Astrocyte of the cerebellum (primary cell): ENCODE data around the gene CBX1.

ENCODE experiments used
- DNase-seq: peaks from one replicate; pipeline ENCODE4 v3.0.0-alpha.2; 2011; ENCODE audit warnings: low read depth
- H3K4me3 ChIP-seq: 2 replicates; pipeline ENCODE4 v1.5.1; 2011; ENCODE audit warnings: mild to moderate bottlenecking, low read depth, low read length, moderate library complexity
- in situ Hi-C: cut with HindIII; loops from 2 replicates; pipeline ENCODE4 v1.10.0; 2017; ENCODE audit warnings: low sequenced_read_pairs
- TF ChIP-seq, protein P1 (sequence below): IDR thresholded peaks from 2 replicates; pipeline ENCODE4 v1.5.1; 2012; ENCODE audit warnings: low read length, low read depth, moderate library complexity, mild to moderate bottlenecking; ENCODE audit errors: missing control alignments

Gene CBX1

DNA sequence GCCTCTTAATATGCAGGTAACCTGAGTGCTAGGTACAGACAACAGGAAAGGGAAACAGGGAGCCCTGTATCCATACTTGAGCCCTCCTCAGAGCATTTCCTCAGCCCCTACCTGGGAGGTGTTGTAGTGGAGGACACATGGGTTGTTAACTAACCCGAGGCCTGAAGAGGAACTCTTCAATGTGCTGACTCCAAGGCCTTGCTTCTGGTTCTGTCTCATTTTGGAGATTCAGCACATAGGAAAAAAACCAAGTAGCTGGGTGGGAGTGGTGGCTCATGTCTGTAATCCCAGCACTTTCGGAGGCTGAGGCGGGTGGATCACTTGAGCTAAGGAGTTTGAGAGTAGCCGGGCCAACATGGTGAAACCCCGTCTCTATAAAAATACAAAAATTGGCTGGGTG is 31.1 kb upstream of the CBX1 start:
- no peak for DNase-seq
- in situ Hi-C loops = no loop called here
- H3K4me3 ChIP-seq = no peak overlapping the region
- TF ChIP-seq, protein P1, sequence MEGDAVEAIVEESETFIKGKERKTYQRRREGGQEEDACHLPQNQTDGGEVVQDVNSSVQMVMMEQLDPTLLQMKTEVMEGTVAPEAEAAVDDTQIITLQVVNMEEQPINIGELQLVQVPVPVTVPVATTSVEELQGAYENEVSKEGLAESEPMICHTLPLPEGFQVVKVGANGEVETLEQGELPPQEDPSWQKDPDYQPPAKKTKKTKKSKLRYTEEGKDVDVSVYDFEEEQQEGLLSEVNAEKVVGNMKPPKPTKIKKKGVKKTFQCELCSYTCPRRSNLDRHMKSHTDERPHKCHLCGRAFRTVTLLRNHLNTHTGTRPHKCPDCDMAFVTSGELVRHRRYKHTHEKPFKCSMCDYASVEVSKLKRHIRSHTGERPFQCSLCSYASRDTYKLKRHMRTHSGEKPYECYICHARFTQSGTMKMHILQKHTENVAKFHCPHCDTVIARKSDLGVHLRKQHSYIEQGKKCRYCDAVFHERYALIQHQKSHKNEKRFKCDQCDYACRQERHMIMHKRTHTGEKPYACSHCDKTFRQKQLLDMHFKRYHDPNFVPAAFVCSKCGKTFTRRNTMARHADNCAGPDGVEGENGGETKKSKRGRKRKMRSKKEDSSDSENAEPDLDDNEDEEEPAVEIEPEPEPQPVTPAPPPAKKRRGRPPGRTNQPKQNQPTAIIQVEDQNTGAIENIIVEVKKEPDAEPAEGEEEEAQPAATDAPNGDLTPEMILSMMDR = no peak

- TF ChIP-seq, protein P1 = peak; percentile 88
- H3K4me3 ChIP-seq = no peak overlapping the region
- in situ Hi-C loops = no loop called here
- DNase-seq = peak; percentile 48
Observed at GRCh38 chr17:48131216-48131824, 30.0 kb upstream of the CBX1 start.

DNA sequence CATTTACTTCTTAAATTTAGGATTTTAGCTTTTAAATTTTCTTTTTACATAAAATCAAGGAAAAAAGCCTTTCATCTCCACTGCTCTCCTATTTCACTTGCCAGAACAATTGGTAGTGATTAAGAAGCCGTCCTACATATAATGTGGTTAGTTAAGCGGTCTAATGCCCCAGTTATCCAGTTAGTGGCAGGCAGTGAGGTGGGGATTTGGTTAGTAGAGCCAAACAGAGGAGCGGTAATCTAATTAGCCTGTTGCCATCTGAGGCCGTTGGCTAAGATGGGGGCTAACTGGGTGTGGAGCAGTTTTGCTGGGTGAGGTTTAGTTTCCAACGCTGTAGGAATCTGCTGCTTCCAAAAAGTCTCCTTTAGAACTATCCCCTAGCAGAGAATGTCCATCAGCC is 28.7 kb upstream of the CBX1 start:
- in situ Hi-C loops = no loop called here
- H3K4me3 ChIP-seq = no peak overlapping the region

DNA sequence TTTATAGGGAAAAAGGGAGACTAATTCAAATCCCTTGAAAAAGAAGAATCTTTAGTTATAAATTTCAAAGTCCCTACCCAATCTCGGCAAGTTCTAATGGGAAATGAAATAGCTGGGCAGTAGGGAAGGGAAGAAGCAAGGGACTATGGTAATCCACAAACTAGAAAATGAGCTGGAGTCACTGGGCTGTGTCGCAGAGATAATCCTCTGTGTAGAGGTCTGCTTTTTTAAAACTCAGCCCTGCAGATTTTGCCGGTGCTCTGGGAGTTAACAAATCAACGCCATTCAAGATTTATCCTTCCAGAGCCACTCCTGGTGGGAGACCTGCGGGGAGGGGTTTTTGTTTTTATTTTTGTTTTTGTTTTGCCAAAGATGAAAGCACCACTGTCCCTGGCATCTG is 27.1 kb upstream of the CBX1 start:
- in situ Hi-C loops = no loop called here
- H3K4me3 ChIP-seq = no peak overlapping the region
- TF ChIP-seq, protein P1 = no peak
- DNase-seq = no peak

More for the DNA sequence above, 28.7 kb upstream of the CBX1 start:
- no peak for DNase-seq
- TF ChIP-seq, protein P1 = no peak

DNA sequence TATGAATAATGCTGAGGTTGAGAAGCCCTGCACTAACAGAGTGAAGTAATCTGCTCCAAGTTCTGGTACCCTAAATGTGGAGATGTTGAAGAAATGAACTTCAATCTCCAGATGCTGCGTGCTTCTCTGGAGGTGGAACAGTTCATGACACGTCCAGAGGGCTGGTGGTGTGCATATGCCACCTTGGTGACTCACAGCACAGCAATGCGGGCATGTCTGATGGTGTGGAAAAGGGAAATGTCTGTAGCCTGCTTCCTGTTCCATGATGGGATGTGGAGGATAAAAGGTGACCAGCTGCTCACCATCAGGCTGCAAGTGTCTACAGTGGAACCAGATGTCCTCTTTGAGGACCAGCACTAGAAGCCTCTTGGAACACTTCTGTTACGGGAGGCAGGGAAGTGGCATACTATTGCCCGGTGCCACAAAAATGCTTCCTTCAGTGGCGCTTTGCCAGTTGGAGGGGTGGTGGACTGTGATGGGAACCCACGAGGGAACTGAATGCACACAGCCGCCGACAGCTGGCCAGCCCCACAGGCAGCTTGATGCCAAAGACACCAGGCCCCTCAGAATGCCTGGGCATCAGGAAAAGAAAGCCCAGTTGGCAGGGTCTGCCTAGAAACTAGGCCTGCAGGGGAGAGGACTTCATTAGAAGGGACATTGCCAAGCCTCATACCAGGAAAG is 26.2 kb upstream of the CBX1 start:
- no peak for DNase-seq
- H3K4me3 ChIP-seq = no peak overlapping the region
- TF ChIP-seq, protein P1 = no peak
- in situ Hi-C loops = no loop called here

DNA sequence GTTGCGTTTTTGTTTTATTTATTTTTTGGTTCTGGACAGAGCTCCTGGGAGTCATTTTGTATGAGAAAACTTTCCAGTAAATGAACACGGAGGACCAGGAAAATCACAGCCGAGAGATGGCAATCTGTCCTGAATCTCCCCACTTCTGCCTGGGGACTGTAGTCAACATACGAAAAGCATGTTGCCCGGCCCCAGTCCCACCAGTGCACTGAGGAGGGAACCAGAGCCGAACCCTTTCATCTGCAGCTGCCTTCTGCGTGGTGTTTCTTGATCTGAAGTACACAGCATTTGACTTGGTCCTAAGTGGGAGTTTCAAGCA is 25.2 kb upstream of the CBX1 start:
- TF ChIP-seq, protein P1 = no peak
- H3K4me3 ChIP-seq = no peak overlapping the region
- in situ Hi-C loops = no loop called here
- DNase-seq = no peak
